ENCODE measurements around the gene RERE.

Gene RERE

GRCh38 chr1:8321612-8322011 lies 495.8 kb downstream of the RERE start:
- H3K4me1 ChIP-seq (ENCODE audit: control insufficient read depth in 2 of 2, insufficient read depth in 1 of 2, low read depth in 1 of 2, low read length in 2 of 2) = peaks cover 3 to 6% of the 10 kb centered on the region in 2 donors
- H2BK5ac ChIP-seq (ENCODE audit: low read length) = no peak overlapping the region
- no peak overlapping the region for H3K4me3 ChIP-seq (ENCODE audit: low read length in 2 of 2)
- H3K36me3 ChIP-seq (replicated peaks in 1 of 2; ENCODE audit: control insufficient read depth in 2 of 2, insufficient read depth in 2 of 2, low read length in 2 of 2) = no peaks in the 10 kb centered on the region
- no peak overlapping the region for H2AFZ ChIP-seq (ENCODE audit: low read length)
- H3K18ac ChIP-seq (ENCODE audit: low read length) = no peak overlapping the region
- H4K91ac ChIP-seq (ENCODE audit: low read depth, low read length, poor library complexity) = no peak overlapping the region
- WGBS, 2 donors (ENCODE audit: extremely low coverage in 2 of 2, insufficient read length in 2 of 2, insufficient replicate concordance in 1 of 2) = 100% methylated on average over 2 of the region's 3 CpGs
- H2BK12ac ChIP-seq (ENCODE audit: low read length) = no peak overlapping the region
- peaks cover 0 to 28% (median 9%) of the 10 kb centered on the region in 3 experiments for H3K27me3 ChIP-seq (ENCODE audit: control insufficient read depth in 3 of 3, insufficient read depth in 3 of 3, low read depth in 1 of 3, low read length in 3 of 3)
- H3K4ac ChIP-seq (ENCODE audit: low read length) = no peak overlapping the region
- no peak overlapping the region for H3K14ac ChIP-seq (ENCODE audit: low read length)
- no peak overlapping the region for H2BK120ac ChIP-seq (ENCODE audit: low read depth, low read length)
- H3K27ac ChIP-seq (replicated peaks; ENCODE audit: low read length) = no peak overlapping the region
- no peak overlapping the region for H3K23ac ChIP-seq (ENCODE audit: low read depth, low read length, poor library complexity)
- no peak overlapping the region for H2AK5ac ChIP-seq (ENCODE audit: low read depth, low read length)
- H4K8ac ChIP-seq (ENCODE audit: low read depth, low read length) = no peak overlapping the region
- no peak overlapping the region for H3K9ac ChIP-seq (ENCODE audit: low read depth, low read length, poor library complexity)
- no peaks in the 10 kb centered on the region for H3K79me1 ChIP-seq (ENCODE audit: low read depth, low read length)
- no peak overlapping the region for H3K4me2 ChIP-seq (ENCODE audit: insufficient read depth, low read length, poor library complexity, severe bottlenecking)
- DNase-seq (ENCODE audit: low spot score) = no peak
- H3K9me3 ChIP-seq (replicated peaks in 1 of 2; ENCODE audit: control insufficient read depth in 2 of 2, insufficient read depth in 1 of 2, low read depth in 1 of 2, low read length in 2 of 2) = no peaks in the 10 kb centered on the region
- H2BK15ac ChIP-seq (ENCODE audit: low read length) = no peak overlapping the region

GRCh38 chr1:8318436-8318835 lies 499.0 kb downstream of the RERE start:
- Histone ChIP-seq H3K14ac (ENCODE audit: low read length) (peak overlapping the region; percentile 77), H3K27me3 (ENCODE audit: control insufficient read depth in 3 of 3, insufficient read depth in 3 of 3, low read depth in 1 of 3, low read length in 3 of 3) (peaks cover 0 to 40% (median 14%) of the 10 kb centered on the region in 3 experiments), H3K79me1 (ENCODE audit: low read depth, low read length) (no peaks in the 10 kb centered on the region), H3K9me3 (replicated peaks in 1 of 2; ENCODE audit: control insufficient read depth in 2 of 2, insufficient read depth in 1 of 2, low read depth in 1 of 2, low read length in 2 of 2) (no peaks in the 10 kb centered on the region), H2AFZ (ENCODE audit: low read length) (peak overlapping the region; percentile 94), H2BK12ac (ENCODE audit: low read length) (no peak overlapping the region), H3K4me1 (ENCODE audit: control insufficient read depth in 2 of 2, insufficient read depth in 1 of 2, low read depth in 1 of 2, low read length in 2 of 2) (peaks cover 15 to 16% of the 10 kb centered on the region in 2 donors), H3K4me2 (ENCODE audit: insufficient read depth, low read length, poor library complexity, severe bottlenecking) (peak overlapping the region; percentile 100), H2BK120ac (ENCODE audit: low read depth, low read length) (no peak overlapping the region), H3K36me3 (replicated peaks in 1 of 2; ENCODE audit: control insufficient read depth in 2 of 2, insufficient read depth in 2 of 2, low read length in 2 of 2) (no peaks in the 10 kb centered on the region), H3K4ac (ENCODE audit: low read length) (no peak overlapping the region), H3K23ac (ENCODE audit: low read depth, low read length, poor library complexity) (peak overlapping the region; percentile 61), H3K18ac (ENCODE audit: low read length) (peak overlapping the region; percentile 94), H4K8ac (ENCODE audit: low read depth, low read length) (peak overlapping the region; percentile 31), H3K27ac (replicated peaks; ENCODE audit: low read length) (no peak overlapping the region), H4K91ac (ENCODE audit: low read depth, low read length, poor library complexity) (no peak overlapping the region), H2BK15ac (ENCODE audit: low read length) (peak overlapping the region; percentile 90), H2BK5ac (ENCODE audit: low read length) (no peak overlapping the region), H3K9ac (ENCODE audit: low read depth, low read length, poor library complexity) (peak overlapping the region; percentile 85), H2AK5ac (ENCODE audit: low read depth, low read length) (peak overlapping the region; percentile 81), H3K4me3 (ENCODE audit: low read length in 2 of 2) (peak overlapping the region; percentile 45 to 81)
- no CpG with 5 or more reads among the region's 18 CpGs for WGBS, 2 donors (ENCODE audit: extremely low coverage in 2 of 2, insufficient read length in 2 of 2, insufficient replicate concordance in 1 of 2)
- no peak for DNase-seq (ENCODE audit: low spot score)

GRCh38 chr1:8317647-8318381 lies 499.6 kb downstream of the RERE start, which contains the start of gene SLC45A1:
SLC45A1 (plus strand) TSS chr1:8318114; CDS start chr1:8324330, 6,216 bp downstream.
- WGBS, 2 donors (ENCODE audit: extremely low coverage in 2 of 2, insufficient read length in 2 of 2, insufficient replicate concordance in 1 of 2) = no CpG with 5 or more reads among the region's 75 CpGs
- Histone ChIP-seq H3K9ac (ENCODE audit: low read depth, low read length, poor library complexity) (peak within 1 kb of the TSS; percentile 85), H3K27me3 (ENCODE audit: control insufficient read depth in 3 of 3, insufficient read depth in 3 of 3, low read depth in 1 of 3, low read length in 3 of 3) (peaks cover 0 to 40% (median 14%) of the 10 kb centered on the region in 3 experiments), H3K9me3 (replicated peaks in 1 of 2; ENCODE audit: control insufficient read depth in 2 of 2, insufficient read depth in 1 of 2, low read depth in 1 of 2, low read length in 2 of 2) (no peaks in the 10 kb centered on the region), H3K27ac (replicated peaks; ENCODE audit: low read length) (no peak within 1 kb of the TSS), H4K8ac (ENCODE audit: low read depth, low read length) (peak within 1 kb of the TSS; percentile 31), H3K18ac (ENCODE audit: low read length) (peak within 1 kb of the TSS; percentile 94), H3K4me2 (ENCODE audit: insufficient read depth, low read length, poor library complexity, severe bottlenecking) (peak within 1 kb of the TSS; percentile 100), H3K36me3 (replicated peaks in 1 of 2; ENCODE audit: control insufficient read depth in 2 of 2, insufficient read depth in 2 of 2, low read length in 2 of 2) (no peaks in the 10 kb centered on the region), H2AFZ (ENCODE audit: low read length) (peak within 1 kb of the TSS; percentile 94), H3K4me3 (ENCODE audit: low read length in 2 of 2) (peak within 1 kb of the TSS; percentile 45 to 81), H3K4me1 (ENCODE audit: control insufficient read depth in 2 of 2, insufficient read depth in 1 of 2, low read depth in 1 of 2, low read length in 2 of 2) (peaks cover 15 to 16% of the 10 kb centered on the region in 2 donors), H2BK120ac (ENCODE audit: low read depth, low read length) (no peak within 1 kb of the TSS), H2BK12ac (ENCODE audit: low read length) (no peak within 1 kb of the TSS), H3K4ac (ENCODE audit: low read length) (no peak within 1 kb of the TSS), H2BK15ac (ENCODE audit: low read length) (peak within 1 kb of the TSS; percentile 90), H3K79me1 (ENCODE audit: low read depth, low read length) (no peaks in the 10 kb centered on the region), H3K14ac (ENCODE audit: low read length) (peak within 1 kb of the TSS; percentile 77), H2BK5ac (ENCODE audit: low read length) (no peak within 1 kb of the TSS), H2AK5ac (ENCODE audit: low read depth, low read length) (peak within 1 kb of the TSS; percentile 81), H3K23ac (ENCODE audit: low read depth, low read length, poor library complexity) (peak within 1 kb of the TSS; percentile 61), H4K91ac (ENCODE audit: low read depth, low read length, poor library complexity) (no peak within 1 kb of the TSS)
- peak; percentile 54 for DNase-seq (ENCODE audit: low spot score)

Measured in neuronal stem cell (in vitro differentiated cells).